ENCODE measurements around the gene POMP.

DNA sequence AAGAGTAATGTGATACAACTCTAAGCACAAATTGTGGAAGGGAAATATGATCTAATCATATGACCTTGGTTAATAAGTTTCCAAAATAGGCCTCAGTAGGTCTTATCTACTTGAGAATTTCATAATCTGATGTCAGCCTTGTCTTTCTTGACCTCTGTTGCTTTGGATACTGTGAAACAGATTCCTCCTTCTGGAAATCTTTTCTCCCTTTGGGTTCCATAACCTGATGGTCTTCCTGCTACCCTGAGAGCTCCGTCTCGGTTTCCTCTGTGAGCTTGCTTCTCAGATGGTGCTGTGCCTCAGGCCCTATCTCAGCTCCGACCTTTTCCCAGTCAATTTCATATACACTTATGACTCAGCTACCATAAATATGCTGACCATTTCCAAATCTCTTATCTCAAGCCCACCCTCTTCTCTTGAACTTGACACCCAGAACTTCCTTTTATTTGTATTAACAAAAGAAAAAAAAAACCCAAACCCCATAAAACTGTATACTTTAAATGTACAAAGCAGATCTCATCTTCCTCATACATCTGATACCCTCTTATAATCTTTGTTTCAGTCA, 66.2 kb downstream of the POMP start:
- no peak for TF ChIP-seq EZH2 (IDR thresholded peaks at IDR 0.05; ENCODE audit: insufficient read depth, low read length)
- TF ChIP-seq, protein P1, sequence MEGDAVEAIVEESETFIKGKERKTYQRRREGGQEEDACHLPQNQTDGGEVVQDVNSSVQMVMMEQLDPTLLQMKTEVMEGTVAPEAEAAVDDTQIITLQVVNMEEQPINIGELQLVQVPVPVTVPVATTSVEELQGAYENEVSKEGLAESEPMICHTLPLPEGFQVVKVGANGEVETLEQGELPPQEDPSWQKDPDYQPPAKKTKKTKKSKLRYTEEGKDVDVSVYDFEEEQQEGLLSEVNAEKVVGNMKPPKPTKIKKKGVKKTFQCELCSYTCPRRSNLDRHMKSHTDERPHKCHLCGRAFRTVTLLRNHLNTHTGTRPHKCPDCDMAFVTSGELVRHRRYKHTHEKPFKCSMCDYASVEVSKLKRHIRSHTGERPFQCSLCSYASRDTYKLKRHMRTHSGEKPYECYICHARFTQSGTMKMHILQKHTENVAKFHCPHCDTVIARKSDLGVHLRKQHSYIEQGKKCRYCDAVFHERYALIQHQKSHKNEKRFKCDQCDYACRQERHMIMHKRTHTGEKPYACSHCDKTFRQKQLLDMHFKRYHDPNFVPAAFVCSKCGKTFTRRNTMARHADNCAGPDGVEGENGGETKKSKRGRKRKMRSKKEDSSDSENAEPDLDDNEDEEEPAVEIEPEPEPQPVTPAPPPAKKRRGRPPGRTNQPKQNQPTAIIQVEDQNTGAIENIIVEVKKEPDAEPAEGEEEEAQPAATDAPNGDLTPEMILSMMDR (IDR thresholded peaks at IDR 0.05; ENCODE audit: insufficient read depth, low read depth, low read length) = no peak
